Raji (cell line): ENCODE results near the gene SCAP.

Experiments
- POLR2A ChIP-seq: IDR thresholded peaks from 2 replicates; pipeline ENCODE4 v1.6.1; 2011; ENCODE audit warnings: low read depth, low read length, control low read depth; ENCODE audit not compliant: insufficient read depth

Gene SCAP

DNA sequence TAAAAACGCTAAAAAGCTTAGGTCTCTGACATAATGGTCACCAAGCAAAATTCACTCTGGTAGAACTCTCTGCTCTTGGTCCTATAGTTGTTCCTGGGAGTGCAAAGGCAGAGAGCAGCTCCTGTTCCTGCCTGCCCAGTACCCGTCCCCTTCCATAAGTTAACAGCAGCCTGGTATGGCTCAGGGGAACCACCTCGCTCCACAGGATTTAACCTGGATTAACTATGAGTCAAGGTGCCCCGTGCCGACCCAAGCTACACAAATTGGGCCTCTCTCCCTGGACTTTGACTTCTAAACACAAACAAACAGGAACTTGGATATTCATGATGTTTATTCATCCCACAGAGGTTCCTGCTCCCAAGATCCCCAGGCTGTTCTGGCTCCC lies 32.1 kb downstream of the SCAP start:
- no peak for TF ChIP-seq POLR2A

GRCh38 chr3:47441796-47442551 lies 33.8 kb downstream of the SCAP start:
- no peak for TF ChIP-seq POLR2A

DNA sequence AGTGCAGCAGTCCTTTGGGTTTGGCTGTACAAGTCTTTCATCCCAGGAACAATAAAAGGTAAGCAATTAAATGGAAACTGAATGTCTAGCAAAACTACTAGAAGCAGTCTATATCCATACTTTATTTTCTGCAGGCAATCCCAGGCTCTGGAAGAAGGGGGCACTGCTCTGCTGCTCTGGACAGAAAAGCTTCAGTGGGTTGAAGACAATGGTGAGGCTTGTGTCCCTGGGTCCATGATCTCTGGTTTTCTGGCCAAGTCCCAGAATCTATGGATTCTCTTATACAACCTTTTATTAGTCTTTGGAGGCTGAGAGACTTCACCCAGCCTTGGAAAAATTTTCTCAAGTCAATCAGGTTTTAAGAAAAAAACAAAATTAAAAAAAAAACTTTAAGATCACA lies 35.6 kb downstream of the SCAP start:
- TF ChIP-seq POLR2A = no peak

GRCh38 chr3:47436180-47436579 lies 39.6 kb downstream of the SCAP start:
- TF ChIP-seq POLR2A = no peak

- TF ChIP-seq POLR2A = no peak
Observed at GRCh38 chr3:47434849-47435248, 40.9 kb downstream of the SCAP start.

GRCh38 chr3:47433796-47434195 lies 41.9 kb downstream of the SCAP start:
- no peak for TF ChIP-seq POLR2A

DNA sequence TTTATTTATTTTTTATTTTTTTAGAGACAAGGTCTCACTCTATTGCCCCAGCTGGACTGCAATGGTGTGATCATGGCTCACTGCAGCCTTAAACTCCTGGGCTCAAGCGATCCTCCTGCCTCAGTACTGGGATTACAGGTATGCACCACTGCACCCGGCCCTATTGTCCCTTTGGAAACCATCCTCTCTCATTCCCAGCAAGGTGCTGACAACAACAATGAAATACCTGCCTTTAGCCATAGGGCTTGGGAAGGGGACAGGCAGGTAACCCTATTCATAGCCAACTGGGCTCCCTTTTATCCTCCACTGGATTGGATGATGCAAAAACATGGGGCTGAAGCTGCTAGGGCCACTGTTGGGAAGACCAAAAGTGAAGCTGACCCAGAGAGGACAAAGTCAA lies 43.1 kb downstream of the SCAP start:
- TF ChIP-seq POLR2A = no peak

DNA sequence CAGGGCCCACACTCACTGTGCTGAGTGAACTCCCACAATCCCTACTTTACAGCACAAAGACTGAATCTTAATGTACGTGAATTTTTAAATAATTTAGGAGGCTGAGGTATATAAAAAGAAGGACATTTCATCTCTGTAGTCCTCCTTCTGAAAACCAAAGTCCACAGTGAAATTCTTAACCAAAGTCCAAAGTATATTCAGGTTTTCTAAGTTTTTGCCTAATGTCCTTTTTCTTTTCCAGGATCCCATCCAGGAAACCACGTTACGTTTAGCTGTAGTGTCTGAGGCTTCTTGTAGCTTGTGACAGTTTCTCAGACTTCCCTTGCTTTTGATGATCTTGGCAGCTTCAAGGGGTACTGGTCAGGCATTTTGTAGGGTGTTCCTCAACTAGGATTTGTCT lies 44.5 kb downstream of the SCAP start:
- no peak for TF ChIP-seq POLR2A

- no peak for TF ChIP-seq POLR2A
Observed at GRCh38 chr3:47430606-47431005, 45.1 kb downstream of the SCAP start.

- TF ChIP-seq POLR2A = no peak
Observed at GRCh38 chr3:47429476-47430270, 46.1 kb downstream of the SCAP start.

DNA sequence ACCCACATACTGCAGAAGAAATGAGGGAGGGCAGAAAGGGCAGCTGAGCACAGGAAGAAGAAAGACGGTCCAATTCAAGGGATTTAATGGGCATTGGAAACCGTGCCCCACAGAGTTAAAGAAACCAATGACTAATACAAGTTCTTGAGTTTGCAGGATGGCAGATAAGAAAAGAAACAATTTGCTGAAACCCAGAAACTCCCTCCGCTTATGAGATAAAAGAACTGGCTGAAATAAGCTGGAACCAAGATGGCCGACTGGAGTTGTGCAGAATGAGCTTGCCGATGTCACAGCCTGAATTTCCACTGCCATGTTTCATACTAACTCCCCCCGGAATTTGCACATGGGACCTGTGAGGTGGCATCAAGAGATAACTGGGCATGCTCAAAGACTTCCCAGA lies 47.1 kb downstream of the SCAP start:
- no peak for TF ChIP-seq POLR2A

GRCh38 chr3:47427866-47428265 lies 47.9 kb downstream of the SCAP start:
- TF ChIP-seq POLR2A = no peak

DNA sequence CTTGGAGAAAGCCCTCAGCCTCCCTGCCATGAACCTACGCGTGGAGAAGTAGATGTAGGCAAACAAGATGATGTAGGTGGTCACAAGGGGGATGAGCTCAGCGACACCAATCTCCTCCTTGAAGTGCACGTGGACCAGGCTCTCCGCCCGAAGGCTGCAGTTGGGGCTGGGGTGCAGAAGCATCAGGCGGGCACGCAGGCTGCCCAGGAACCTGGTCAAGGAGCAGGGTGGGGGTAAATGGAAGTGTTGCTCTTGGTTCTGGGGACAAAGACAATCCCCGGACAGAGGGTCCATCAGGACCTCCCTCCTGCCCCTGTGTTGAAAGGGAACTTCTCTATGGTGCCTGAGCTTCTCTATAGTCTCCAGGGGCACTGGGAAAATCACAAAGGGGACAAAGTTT lies 49.8 kb downstream of the SCAP start:
- TF ChIP-seq POLR2A = no peak

DNA sequence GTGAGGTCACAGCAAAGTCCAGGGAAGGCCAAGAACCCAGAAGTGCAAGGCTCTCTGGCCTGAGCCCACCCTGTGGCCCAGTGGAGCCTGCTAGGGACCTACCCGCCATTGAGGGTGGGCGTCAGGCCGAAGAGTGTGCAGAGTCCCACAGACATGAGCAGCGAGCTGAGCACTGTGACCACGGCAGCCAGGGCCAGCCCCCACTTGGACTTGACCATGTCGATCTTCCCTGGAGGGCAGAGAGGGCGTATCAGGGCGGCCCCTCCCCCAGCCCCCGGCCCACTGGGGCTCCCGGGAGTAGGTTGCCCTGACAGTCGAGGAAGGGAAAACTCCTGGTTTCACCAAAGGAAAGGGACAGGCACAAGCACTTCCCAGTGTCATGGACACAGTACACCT lies 50.4 kb downstream of the SCAP start:
- TF ChIP-seq POLR2A = no peak

- TF ChIP-seq POLR2A = no peak
Observed at GRCh38 chr3:47424434-47425382, 51.0 kb downstream of the SCAP start.
